ENCODE data around the gene TXNRD2.

GRCh38 chr22:19893363-19893762 lies 48.3 kb downstream of the TXNRD2 start:
- TF ChIP-seq SIN3A (IDR thresholded peaks at IDR 0.05; ENCODE audit: borderline replicate concordance, insufficient read depth, low read length) (no peak), REST (IDR thresholded peaks at IDR 0.05; ENCODE audit: insufficient read depth in 1 of 2, low read depth in 2 of 2, low read length in 2 of 2) (no peak), POLR2AphosphoS5 (IDR thresholded peaks at IDR 0.05; ENCODE audit: low read depth, low read length) (no peak), TAF1 (IDR thresholded peaks at IDR 0.05; ENCODE audit: borderline replicate concordance, insufficient read depth, low read length) (no peak), FOXP2 (optimal IDR thresholded peaks at IDR 0.05; ENCODE audit: borderline replicate concordance, extremely low read depth, extremely low read length, insufficient read depth) (no peak)
